Type B pancreatic cell (in vitro differentiated cells): Measurements from ENCODE around the gene PRAF2. TPM values are rescaled to one million over a fixed set of nuclear protein-coding genes. Genes with fewer than 3 reads are reported as not detected.

ENCODE experiments used
- DNase-seq: peaks from one replicate; pipeline ENCODE4 v3.0.0; 2021; ENCODE audit warnings: mixed read lengths; ENCODE audit not compliant: unreplicated experiment; ENCODE audit errors: extremely low spot score
- H3K27ac Mint-ChIP-seq: 2 replicates; pipeline ENCODE4 v1.8.0; 2021; ENCODE audit warnings: mild to moderate bottlenecking, mixed read lengths
- H3K27me3 Mint-ChIP-seq: 2 replicates; pipeline ENCODE4 v1.8.0; 2021; ENCODE audit warnings: mixed read lengths
- H3K36me3 Mint-ChIP-seq: 2 replicates; pipeline ENCODE4 v1.8.0; 2021; ENCODE audit warnings: mixed read lengths
- H3K4me1 Mint-ChIP-seq: one replicate; pipeline ENCODE4 v1.8.0; 2021; ENCODE audit warnings: mixed read lengths; ENCODE audit not compliant: unreplicated experiment
- H3K4me3 Mint-ChIP-seq: 2 replicates; pipeline ENCODE4 v1.8.0; 2021; ENCODE audit warnings: mild to moderate bottlenecking, mixed read lengths
- H3K9me3 Mint-ChIP-seq: 2 replicates; pipeline ENCODE4 v1.8.0; 2021; ENCODE audit warnings: mixed read lengths
- total RNA-seq: library from RNA; stranded (reverse); gene quantifications from 2 replicates; pipeline ENCODE4 v1.2.1, GENCODE V29; 2021; ENCODE audit warnings: low replicate concordance
- TF ChIP-seq, protein P1 (sequence below): fragments of 200-600 bp; sonication (generic); conservative IDR thresholded peaks from 2 replicates; pipeline ENCODE4 v1.5.0; 2021; ENCODE audit warnings: antibody characterized with exemption, mild to moderate bottlenecking

PRAF2 gene
- total RNA-seq, 1 donor from 2014 or later, result 29.7 TPM

DNA sequence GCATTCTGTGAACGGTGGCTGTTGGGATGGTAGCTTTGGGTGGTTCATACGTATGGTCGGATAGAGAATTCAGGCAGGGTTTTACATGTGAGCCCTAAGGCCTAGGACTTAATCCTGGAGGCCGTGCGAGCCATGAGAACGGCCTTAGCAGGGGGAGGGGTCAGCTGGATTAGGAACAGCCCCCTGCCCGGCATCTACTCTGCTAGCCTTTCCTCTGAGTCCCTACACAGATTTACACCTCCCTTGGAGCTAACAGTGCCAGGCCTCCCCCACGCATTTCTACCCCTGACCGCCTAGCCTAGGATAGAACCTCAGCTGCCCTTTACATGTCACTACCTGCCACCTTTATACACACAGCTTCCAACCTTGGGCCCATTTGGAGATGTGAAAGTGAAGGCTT is 7.1 kb downstream of the PRAF2 start:
- Mint-ChIP-seq H3K27ac (no peak overlapping the region), H3K27me3 (no peaks in the 10 kb centered on the region), H3K4me3 (no peak overlapping the region), H3K9me3 (no peaks in the 10 kb centered on the region), H3K36me3 (no peaks in the 10 kb centered on the region), H3K4me1 (no peaks in the 10 kb centered on the region)
- TF ChIP-seq, protein P1, sequence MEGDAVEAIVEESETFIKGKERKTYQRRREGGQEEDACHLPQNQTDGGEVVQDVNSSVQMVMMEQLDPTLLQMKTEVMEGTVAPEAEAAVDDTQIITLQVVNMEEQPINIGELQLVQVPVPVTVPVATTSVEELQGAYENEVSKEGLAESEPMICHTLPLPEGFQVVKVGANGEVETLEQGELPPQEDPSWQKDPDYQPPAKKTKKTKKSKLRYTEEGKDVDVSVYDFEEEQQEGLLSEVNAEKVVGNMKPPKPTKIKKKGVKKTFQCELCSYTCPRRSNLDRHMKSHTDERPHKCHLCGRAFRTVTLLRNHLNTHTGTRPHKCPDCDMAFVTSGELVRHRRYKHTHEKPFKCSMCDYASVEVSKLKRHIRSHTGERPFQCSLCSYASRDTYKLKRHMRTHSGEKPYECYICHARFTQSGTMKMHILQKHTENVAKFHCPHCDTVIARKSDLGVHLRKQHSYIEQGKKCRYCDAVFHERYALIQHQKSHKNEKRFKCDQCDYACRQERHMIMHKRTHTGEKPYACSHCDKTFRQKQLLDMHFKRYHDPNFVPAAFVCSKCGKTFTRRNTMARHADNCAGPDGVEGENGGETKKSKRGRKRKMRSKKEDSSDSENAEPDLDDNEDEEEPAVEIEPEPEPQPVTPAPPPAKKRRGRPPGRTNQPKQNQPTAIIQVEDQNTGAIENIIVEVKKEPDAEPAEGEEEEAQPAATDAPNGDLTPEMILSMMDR, result no peak
- no peak for DNase-seq

DNA sequence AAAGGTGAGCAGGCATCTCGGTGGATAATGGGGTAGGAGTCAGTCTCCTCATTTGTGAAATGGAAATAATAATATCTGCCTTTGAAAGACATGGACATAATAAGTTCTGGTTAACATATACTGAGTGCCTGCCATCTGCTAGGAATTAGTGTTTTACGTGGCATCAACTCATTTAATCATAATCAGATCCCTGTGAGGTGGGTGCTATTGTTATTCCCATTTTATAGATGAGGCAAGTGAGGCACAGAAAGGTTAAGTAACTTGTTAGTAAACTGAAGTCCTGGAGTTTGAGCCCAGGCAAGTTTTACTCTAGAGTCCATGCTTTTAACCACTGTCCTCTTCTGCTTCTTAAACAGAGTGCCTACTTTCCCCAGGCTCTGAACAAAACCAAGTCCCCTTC is 7.5 kb downstream of the PRAF2 start:
- TF ChIP-seq, protein P1, result no peak
- H3K9me3 Mint-ChIP-seq, result no peaks in the 10 kb centered on the region
- no peak overlapping the region for H3K27ac Mint-ChIP-seq
- H3K4me1 Mint-ChIP-seq, result no peaks in the 10 kb centered on the region
- no peaks in the 10 kb centered on the region for H3K27me3 Mint-ChIP-seq
- no peak for DNase-seq
- no peak overlapping the region for H3K4me3 Mint-ChIP-seq
- H3K36me3 Mint-ChIP-seq, result peaks cover 3% of the 10 kb centered on the region

DNA sequence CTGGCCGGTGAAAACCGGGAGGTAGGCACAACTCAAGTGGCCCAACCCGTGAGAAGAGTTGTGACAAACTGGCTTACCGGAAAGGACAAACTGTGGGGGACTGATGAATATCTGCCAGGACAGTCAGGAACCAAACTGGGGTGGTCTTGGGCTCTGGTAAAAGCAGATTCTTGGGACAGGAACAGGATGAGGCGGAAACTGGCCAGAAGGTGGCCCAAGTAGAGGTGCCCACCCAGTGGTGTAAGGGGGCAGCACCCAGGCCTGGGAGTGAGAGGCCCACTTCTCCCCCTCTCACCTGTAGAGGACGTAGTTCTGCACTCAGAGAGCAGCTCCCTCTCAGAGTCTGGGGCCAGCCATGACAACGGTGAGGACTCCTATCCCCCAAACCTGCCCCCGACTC is 9.1 kb downstream of the PRAF2 start:
- H3K27ac Mint-ChIP-seq, result no peak overlapping the region
- H3K27me3 Mint-ChIP-seq, result no peaks in the 10 kb centered on the region
- H3K4me1 Mint-ChIP-seq, result no peaks in the 10 kb centered on the region
- H3K9me3 Mint-ChIP-seq, result no peaks in the 10 kb centered on the region
- no peak overlapping the region for H3K4me3 Mint-ChIP-seq
- peaks cover 4% of the 10 kb centered on the region for H3K36me3 Mint-ChIP-seq
- DNase-seq, result no peak
- TF ChIP-seq, protein P1, result no peak

DNA sequence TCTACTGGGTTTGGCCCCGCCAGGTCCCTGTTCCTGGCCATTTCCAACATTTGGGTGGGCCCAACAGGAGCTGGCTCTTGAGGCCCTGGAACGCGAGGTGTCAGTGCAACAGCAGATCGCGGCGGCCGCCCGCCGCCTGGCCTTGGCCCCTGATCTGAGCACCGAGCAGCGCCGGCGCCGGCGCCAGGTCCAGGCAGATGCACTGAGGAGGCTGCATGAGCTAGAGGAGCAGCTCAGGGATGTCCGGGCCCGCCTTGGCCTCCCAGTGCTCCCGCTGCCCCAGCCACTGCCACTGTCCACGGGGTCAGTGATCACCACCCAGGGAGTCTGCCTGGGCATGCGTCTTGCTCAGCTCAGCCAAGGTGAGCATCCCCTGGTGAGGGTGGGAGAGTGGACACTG is 9.5 kb downstream of the PRAF2 start:
- Mint-ChIP-seq H3K27me3 (no peaks in the 10 kb centered on the region), H3K27ac (no peak overlapping the region), H3K4me1 (no peaks in the 10 kb centered on the region), H3K9me3 (no peaks in the 10 kb centered on the region), H3K4me3 (no peak overlapping the region), H3K36me3 (peaks cover 4% of the 10 kb centered on the region)
- TF ChIP-seq, protein P1, result no peak
- DNase-seq, result no peak

DNA sequence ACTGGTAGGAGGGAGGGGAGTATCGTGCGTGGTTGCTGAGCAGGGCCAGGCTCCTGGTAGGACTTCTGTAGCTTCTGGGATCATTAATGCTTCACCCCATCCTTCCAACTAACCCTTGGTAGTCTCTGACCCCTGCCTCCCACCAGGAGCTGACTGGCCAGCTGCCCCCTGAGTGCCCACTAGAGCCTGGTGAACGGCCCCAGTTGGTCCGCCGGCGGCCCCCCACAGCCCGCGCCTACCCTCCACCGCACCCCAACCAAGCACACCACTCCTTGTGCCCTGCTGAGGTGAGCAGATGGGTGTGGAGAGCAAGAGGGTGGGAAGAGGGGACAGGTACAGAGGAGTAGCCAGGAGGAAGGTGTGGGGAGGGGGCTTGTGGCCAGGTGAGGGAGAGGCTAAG is 10.1 kb downstream of the PRAF2 start:
- H3K9me3 Mint-ChIP-seq, result no peaks in the 10 kb centered on the region
- peaks cover 4% of the 10 kb centered on the region for H3K36me3 Mint-ChIP-seq
- no peak overlapping the region for H3K4me3 Mint-ChIP-seq
- no peaks in the 10 kb centered on the region for H3K27me3 Mint-ChIP-seq
- H3K27ac Mint-ChIP-seq, result no peak overlapping the region
- TF ChIP-seq, protein P1, result no peak
- DNase-seq, result no peak
- no peaks in the 10 kb centered on the region for H3K4me1 Mint-ChIP-seq

DNA sequence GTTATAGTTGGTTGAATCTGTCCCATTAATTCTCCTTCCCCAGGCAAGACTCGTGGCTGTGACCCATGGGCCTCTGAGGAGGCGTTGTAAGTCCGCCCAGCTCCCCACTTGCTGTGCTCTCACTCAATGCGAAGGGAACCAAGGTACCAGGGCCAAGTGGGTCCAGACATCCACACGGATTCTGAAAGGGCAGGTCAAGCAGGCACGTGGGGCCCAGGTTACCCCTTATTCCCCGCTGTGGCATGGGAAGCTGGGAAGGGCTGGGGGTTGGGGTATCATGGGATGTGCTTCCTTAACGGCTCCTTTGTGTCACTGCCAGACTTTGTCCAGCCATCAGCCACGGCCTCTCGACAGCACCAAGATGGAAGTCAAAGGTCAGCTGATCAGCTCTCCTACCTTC is 11.9 kb downstream of the PRAF2 start:
- no peak for DNase-seq
- H3K4me3 Mint-ChIP-seq, result no peak overlapping the region
- no peaks in the 10 kb centered on the region for H3K9me3 Mint-ChIP-seq
- H3K27ac Mint-ChIP-seq, result peak overlapping the region; percentile 58
- no peaks in the 10 kb centered on the region for H3K27me3 Mint-ChIP-seq
- no peaks in the 10 kb centered on the region for H3K4me1 Mint-ChIP-seq
- TF ChIP-seq, protein P1, result no peak
- peaks cover 4% of the 10 kb centered on the region for H3K36me3 Mint-ChIP-seq
